Glomerular endothelial cell (primary cell): ENCODE data around the gene CDCA4. TPM values are rescaled to one million over a fixed set of nuclear protein-coding genes. Genes with fewer than 3 reads are reported as not detected.

Source experiments
- DNase-seq: peaks from one replicate; pipeline ENCODE4 v3.0.0-alpha.2; 2011; ENCODE audit warnings: low read depth, low spot score; ENCODE audit errors: extremely low read depth
- total RNA-seq: library from RNA; depleted of rRNA; stranded (reverse); fragments of >200 nt; gene quantifications from 2 replicates; pipeline ENCODE4 v1.2.3, GENCODE V29; 2015

CDCA4 gene
- total RNA-seq, 1 donor from 2014 or later = 20.8 TPM

DNA sequence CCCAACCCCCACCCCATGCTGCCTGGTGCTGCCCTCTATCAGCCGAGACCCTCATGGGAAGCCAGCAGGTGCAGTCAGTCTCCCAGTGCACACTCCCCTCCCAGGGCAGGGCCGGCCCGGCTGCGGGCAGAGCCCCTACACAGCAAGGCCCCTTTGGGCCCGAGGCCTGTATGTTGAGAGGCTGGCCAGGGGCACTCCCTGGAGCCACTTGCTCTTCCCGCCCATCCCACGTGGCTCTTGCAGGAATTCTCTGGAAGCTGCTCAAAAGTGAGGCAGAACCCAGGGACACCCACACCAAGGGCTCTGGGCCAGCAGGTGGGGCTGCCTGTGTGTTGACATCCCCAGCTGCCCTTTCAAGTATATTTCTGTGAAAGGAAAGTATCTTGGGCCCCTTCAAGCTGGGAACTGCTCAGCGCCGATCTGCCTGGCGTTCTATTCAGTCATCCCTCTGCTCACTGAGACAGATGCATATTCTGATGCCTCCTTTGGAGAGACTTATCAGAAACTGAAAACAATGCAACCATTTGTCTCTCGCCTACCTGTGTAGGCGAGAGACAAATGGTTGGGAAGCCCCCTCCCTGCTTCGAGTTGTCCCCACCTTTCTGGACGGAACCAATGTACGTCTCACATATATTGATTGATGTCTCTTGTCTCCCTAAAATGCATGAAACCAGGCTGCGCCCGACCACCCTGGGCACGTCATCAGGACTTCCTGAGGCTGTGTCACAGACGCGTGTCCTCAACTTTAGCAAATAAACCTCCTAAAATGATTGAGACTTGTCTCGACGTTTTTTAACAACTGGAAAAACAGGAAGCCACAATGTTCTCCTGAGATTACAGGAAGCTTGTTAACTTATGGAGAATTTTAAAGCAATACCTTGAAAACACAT, 38.4 kb upstream of the CDCA4 start:
- DNase-seq = no peak

DNA sequence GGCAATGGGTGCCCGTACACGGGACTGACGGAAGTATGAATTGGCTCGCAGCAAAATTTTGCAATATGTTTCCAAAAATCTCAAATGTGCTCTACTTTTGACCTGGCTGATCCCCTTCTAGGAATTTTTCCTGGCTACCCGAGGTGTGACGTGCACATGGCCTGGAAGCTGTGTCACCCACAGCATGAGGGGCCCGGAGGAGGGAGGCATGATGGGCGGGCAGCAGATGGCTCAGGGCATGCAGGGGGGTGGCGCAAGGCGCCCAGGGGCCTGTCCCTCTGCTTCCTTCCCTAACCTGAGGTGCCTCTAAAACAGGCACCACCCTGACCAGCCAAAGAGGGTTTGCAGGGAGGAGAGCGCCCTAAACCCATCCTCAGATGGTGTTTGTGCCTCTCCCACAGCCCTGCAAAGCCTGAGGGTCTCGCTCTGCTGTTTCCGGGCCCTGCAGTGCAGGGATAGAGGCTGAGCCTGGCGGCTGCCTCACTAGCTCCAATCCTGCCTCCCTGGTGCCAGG, 37.7 kb upstream of the CDCA4 start:
- no peak for DNase-seq

DNA sequence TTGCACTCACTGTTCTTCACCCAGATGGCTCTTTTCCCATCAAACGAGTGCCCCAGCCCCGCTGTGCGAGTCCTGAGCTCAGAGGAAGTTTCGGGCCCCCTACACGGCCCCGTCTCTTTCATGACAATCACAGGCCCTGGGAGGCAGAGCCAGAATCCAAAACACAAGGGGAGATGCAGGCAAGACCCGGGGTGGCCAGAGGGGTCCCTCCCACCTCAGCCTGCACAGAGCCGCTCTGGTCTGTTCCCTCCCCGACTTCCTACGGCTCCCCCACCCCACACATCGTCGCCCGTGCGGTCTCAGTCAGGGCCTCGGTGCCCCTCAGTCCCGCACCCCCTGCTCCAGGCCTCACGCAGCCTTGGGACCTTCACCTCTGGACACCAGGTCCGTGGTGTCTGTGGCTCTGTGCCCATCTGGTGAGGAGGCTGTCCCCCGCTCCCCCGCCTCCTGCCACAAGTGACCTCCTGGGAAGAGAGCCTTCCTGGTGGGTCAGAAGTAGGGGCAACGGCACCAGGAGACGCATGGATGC, 35.5 kb upstream of the CDCA4 start:
- no peak for DNase-seq

DNA sequence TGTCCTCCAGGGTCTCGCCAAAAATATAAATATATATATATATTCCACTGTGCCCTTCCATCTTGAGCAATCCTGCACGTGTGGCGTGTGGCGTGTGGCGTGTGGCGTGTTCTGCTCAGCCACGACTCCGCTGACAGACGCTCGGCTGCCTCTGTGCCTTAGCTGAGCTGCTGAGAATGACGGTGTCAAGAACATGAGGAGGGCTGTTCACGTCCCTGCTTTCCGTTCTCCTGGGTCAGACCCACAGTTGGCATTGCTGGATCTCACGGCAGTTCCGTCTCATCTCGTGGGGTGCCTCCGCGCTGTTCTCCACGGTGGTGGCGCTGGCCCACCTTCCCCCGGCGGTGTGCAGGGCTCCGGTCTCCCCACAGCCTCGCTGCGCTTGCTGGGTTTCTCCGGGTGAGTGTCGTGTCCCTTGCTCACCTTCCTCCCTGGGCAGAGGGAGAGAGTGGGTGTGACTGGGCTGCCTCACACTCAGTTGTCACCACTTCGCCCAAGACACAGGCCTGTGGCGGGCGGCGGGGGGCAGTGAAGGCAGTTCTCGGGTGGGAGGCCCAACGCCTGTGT, 34.9 kb upstream of the CDCA4 start:
- DNase-seq = no peak

DNA sequence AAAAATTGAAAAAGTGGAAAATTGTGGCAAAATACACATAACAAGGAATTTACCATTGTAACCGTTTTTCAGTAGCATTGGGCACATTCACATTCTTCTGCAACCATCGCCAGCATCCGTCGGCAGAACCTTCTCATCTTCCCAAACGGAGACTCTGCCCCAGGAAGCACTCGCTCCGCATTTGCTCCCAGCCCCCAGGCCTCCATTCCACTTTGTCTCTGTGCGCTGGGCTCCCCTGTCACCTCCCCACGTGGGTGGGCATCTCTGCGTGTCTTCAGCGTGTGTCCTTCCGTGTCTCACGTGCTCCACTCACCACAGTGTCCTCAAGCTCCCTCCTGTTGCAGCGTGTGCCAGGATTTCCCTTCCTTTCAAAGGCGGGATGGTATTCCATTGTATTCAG, 34.5 kb upstream of the CDCA4 start:
- DNase-seq = no peak

DNA sequence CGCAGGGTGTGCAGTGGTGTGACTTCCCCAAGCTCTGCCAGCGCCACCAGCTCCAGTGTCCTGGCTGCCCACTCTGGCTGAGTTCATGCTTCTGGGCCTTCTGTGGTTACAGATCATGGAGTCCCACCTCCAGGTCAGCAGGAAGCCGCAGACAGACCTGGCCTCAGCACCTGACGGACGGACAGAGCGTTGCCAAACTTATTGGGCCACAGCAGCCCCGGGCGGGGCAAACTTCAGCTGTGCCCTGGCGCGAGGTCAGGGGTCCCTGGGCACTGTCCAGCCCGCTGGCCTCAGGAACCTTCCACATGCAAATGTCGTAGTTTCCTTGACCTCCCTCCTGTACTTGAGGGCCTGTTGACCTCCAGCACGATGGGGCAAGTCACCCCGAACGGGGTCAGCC, 33.1 kb upstream of the CDCA4 start:
- DNase-seq = no peak

DNA sequence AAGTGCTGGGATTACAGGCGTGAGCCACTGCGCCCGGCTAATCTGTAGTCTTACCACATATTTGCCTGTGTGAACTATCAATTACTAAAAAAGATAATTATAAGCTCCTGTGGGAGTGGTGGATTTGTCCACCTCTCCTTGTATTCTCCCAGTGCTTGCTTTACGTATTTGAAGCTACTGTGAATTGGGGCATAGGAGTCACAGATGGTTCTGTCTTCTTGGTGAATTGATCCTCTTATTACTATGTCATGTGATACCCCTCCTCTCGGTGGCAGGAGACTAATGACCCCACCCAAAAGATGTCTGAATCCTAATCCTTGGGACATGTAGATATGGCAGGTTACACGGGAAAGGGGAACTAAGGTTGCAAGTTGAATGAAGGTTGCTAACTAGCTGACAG, 32.5 kb upstream of the CDCA4 start:
- no peak for DNase-seq

DNA sequence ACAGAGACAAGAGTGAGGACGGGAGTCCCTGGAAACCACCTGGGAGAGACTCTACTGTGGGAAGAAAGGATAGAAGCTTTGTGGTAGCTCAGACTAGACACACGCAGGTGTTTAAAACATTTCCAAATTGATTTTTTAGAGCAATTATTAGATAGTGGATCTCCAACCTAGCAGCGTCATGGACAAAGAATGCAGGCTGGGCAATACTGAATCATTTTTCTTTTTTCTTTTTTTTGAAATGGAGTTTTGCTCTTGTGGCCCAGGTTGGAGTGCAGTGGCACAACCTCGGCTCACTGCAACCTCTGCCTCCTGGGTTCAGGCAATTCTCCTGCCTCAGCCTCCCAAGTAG, 31.2 kb upstream of the CDCA4 start:
- DNase-seq = no peak

DNA sequence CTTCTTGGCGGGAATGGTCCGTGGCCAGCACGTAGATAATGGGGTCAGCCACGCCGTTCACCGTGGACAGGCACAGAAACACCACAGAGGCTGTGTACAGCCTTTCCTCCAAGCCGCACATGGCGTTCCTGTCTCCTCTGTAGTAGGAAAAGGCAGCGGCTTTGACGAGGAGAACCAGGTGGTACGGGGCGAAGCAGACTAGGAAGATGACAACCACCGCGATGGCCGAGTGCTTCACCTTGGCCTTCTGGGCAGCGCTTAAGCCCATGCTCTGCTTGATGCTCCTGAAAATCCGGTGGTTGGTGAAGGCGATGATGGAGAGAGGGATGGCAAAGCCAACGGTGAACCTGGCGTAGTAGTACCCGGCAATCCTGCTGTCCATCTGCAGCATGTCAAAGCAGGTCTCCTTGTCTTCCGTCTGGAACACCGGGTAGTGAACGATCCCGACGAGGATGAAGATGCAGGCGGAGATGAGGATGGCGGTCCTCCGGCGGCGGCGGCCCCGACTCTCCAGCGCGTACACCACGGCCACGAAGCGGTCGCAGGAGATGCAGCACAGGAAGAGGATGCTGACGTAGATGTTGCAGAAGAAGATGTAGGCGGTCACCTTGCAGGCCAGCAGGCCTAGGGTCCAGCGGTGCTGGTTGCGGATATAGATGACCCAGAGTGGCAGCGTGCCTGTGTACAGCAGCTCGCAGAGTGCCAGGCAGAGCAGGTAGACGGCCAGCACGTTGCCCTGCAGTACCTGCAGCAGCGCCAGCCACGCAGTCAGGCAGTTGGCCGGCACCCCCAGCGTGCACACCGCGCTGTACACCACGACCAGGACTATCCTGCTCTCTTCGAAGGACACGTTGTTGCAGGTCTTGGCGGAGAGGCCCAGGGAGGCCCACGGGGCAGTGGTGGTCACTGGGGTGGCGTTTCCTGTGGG, 30.6 kb upstream of the CDCA4 start:
- DNase-seq = no peak

DNA sequence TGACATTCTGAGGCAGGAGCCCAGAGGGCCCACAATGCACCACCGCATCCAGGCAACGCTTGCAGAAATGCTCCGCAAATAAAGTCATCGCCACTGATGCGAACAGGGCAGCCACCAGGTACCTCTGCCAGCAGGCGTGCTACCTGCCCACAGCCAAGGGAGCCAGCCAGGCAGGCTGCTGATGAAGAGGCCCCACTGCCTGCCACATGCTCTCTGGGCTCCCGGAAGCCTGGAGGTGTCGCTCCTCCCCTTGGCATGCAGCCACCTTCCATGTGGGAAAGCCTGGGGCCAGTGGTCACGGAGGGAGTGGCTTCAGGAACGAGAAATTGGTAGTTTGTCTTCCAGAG, 29.6 kb upstream of the CDCA4 start:
- DNase-seq = no peak

DNA sequence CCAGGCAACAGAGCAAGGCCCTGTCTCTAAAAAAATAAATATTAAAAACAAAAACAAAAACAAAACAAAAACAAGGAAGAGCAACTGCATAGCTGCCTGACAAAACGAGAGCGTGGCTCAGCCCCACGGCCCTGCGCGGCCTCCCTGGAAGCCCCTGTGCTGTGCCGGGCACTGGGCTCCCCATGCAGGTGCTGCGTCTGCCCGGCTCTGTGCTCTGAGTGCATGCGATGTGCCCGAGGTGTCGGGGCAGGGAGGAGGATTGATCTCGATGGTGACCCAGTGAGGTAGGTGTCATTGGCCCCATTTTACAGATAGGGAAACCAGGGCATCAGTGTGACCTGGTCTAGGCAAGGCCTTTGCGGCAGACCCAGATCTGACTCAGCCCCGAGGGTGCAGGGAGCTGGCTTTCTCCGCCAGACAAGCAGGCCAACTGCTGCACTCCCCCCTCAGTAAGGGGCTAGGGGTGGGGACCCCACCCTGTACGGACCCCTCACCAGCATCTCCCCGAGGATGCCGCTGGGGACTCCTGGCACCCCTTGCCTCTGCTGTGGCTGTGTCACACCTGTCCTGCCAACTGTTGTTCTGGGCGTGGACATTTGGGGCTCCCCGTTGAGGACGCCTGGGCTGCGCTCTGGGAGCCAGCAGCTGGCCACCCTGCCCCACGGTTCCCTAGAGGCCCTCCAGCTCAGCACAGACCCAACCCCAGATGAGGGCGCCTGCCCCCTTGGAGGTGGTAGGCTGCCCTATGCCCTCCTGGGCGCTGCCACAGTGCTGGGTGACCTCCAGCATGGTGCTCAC, 29.1 kb upstream of the CDCA4 start:
- no peak for DNase-seq

DNA sequence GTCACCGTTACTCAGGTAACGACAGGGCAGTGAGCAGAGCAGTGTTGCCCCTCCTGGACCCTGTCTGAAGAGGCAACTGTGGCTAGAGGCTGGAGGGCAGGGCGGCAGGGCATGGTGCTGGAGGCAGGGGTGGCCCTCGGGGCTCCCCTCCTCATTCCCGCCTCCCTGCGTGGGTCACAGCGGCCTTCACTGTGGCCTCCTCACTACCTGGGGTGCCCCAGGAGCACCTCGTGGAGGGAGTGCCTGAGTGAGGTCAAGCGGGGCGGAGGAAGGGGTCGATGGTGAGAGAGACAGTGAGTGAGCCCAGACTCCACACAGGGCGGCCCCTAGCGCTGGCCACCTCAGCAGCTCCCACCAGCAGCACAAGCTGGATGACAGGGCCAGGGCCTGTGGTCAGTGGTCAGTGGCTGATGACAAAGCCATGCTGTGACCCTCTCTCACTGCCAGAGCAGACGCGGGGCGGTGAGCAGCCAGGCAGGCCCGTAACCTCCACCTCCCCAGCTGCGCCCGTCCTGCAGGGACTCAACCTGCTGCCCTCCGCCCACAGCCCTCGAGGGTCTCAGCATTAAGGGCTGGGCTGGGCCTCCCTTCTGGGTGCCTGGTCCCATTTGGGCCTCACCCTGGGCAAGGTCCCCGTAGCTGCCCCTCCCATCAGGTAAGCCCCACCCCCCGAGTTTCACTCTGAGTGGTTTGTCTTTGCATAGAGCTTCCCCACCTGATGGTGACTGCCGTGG, 26.6 kb upstream of the CDCA4 start:
- DNase-seq = no peak

DNA sequence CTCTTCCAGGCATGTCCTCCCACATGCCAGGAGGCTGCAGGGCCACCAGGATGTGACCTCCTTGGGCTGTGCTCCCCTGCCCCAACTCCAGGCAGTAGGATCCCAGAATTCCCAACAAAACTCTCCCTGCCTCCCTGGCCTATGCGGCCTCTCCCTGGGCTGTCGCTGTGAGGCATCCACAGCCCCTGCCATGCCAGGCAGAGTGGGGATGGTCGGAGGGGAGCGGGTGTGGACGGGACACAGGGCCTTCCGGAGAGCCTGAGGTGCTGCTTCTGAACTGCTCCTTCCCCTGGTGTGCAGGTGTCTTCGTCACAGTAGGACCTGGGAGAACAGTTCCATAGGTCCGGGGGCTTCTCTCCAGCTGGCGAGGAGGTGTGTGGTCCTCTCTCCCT, 26.0 kb upstream of the CDCA4 start:
- no peak for DNase-seq

DNA sequence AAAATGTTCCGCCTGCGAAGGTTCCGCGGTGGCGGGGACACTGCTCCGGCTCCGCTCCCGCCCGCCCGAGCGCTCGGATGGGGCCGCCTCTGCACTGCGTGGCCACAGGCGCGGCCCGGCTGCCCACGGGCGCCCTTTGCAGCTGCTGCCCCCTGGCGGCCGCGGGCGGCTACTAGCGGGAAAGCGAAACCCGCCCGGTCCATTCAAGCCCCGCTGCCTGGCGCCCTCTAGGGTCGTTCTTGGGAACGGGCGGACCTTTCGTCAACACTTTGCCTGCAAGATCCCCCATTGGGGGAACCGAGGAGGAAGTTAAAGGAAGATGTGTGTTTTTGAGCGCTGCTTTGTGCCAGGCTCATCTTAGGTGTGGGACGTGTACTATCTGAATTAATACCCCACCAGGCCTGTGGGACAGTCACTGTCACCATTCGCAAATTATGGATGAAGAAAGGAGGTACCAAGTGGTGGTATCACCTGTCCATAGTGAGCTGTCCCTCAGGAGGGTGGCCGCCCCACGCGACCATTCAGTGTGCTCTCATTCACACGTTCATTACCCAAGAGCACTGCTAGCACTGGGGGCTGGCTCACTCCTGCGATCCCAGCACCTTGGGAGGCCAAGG, 24.9 kb upstream of the CDCA4 start:
- DNase-seq = no peak

DNA sequence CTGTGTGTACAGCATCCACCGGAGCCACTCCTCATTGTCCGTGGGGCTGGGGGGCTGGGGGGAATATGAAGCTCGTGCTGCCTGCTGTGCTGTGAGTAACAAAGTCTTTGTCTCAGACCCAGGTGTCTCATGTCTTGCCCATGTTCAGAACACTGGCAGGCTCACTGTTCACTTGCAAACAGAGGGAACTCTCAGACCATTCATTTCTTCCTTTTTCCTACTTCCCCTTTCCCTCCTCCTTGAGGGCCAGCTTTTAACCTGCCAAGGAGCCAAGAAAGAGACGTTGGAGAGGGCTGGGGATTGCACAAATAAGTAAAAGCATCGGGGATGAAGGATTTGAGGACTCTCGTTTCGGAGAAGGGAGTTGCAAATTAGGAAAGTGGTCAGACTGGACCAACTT, 22.8 kb upstream of the CDCA4 start:
- DNase-seq = no peak

DNA sequence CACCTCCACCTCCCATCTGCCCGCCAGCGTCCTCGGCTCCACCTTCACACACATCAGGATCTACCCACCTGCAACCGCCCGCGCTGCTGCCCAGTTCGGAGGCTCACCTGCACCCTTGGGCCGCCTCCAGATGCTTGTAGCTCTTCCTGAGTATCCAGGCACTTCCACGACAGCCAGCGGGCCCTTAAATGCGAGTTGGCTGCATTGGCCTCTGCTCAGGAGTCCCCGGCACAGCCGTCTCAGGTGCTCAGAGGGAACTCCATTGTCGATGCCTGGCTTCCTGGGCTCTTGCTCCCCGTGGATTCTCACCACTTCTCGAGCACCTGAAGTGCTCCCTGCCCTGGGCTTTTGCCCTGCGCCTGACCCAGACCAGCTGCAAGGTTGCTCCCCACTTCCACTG, 21.9 kb upstream of the CDCA4 start:
- DNase-seq = no peak

DNA sequence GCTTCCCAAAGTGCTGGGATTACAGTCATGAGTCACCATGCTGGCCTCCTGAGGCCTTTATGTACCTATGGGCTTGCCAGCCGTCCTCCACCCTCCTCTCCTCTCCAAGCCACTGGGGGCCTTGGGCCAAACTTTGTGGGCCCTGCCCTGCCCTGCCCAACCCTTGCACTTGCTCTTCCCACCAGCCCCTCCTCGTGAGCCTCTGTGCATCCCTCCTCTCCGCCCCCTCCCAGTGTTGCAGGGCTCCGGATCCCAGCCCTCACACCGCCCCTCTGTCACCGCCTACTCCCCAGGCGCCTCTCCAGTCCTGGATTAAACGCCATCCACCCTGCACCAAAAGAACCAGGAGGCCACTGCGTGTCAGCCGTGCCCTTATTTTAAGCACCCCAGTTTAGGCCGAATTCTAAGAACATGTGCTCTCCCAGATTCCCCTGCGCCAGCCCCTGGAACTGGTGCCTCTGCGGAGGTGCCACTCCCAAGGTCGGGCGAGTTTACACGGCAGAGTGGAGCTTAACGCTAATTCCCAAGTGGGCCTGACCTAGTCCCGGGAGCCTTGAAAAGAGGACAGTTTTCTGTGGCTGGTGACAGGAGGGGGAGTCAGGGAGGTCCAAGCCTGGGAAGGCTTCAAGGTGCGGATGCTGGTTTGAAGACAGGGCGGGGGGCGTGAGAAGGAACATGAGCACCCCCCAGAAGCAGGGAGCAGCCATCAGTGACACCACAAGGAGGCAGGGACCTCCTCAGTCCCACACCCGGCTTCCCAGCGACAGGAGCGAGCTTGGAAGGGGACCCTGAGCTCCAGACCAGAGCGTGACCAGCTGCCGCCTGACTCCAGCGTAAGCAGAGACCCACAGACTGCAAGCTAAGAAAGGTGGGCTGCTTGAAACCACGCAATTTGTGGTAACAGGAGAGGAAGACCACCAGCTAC, 21.2 kb upstream of the CDCA4 start:
- DNase-seq = no peak

DNA sequence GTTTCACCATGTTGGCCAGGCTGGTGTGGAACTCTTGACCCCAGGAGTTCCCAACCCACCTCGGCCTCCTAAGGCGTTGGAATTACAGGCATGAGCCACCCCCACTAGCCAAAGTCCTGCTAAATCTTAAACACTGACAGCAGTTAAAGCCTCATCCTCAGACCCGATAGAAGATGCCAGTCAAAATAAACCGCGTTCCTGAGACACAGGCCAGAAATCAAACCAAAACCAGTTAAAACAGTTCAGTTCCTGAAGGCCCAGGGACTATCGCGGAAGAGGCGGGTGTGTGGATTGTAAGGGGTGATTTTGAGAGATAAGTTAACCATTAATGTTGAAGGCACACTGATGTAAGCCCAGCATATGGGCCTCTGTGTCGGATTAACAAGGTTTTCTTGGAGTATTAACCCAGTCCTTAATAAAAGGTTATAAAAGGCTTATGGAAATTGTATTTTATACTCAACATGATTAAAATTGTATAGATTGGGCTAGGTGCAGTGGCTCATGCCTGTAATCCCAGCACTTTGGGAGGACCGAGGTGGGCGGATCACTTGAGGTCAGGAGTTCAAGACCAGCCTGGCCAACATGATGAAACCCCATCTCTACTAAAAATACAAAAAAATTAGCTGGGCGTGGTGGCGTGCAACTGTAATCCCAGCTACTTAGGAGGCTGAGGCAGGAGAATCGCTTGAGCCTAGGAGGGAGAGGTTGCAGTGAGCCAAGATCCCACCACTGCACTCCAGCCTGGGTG, 18.7 kb upstream of the CDCA4 start:
- no peak for DNase-seq
